IPS-NIHi7 (cell line): ENCODE measurements around the gene TAF1B.

Experiments
- DNase-seq: peaks from one replicate; pipeline ENCODE4 v3.0.0; 2012; ENCODE audit warnings: mixed read lengths; ENCODE audit errors: extremely low spot score

Gene TAF1B

GRCh38 chr2:9843229-9844035 lies at the start of gene TAF1B:
TSS of gene TAF1B (plus strand) at chr2:9843474. CDS start at chr2:9843542, 68 bp downstream.
- DNase-seq: peak; percentile 97

- no peak for DNase-seq
Observed at GRCh38 chr2:9793918-9794717, 49.2 kb upstream of the TAF1B start.

GRCh38 chr2:9795071-9795470 lies 48.2 kb upstream of the TAF1B start:
- DNase-seq: no peak

- DNase-seq: no peak
Observed at GRCh38 chr2:9796056-9797010, 46.9 kb upstream of the TAF1B start.

GRCh38 chr2:9797086-9797485 lies 46.2 kb upstream of the TAF1B start:
- DNase-seq: no peak

GRCh38 chr2:9797681-9798556 lies 45.4 kb upstream of the TAF1B start:
- no peak for DNase-seq

GRCh38 chr2:9799011-9799596 lies 44.2 kb upstream of the TAF1B start:
- DNase-seq: no peak

- peak; percentile 95 for DNase-seq
Observed at GRCh38 chr2:9799729-9800632, 43.3 kb upstream of the TAF1B start.

GRCh38 chr2:9800639-9800974 lies 42.7 kb upstream of the TAF1B start:
- no peak for DNase-seq

GRCh38 chr2:9800975-9801726 lies 42.1 kb upstream of the TAF1B start:
- DNase-seq: no peak

- no peak for DNase-seq
Observed at GRCh38 chr2:9802576-9802993, 40.7 kb upstream of the TAF1B start.

GRCh38 chr2:9803023-9803805 lies 40.1 kb upstream of the TAF1B start:
- no peak for DNase-seq

- no peak for DNase-seq
Observed at GRCh38 chr2:9805435-9806297, 37.6 kb upstream of the TAF1B start.

- DNase-seq: no peak
Observed at GRCh38 chr2:9806298-9806610, 37.0 kb upstream of the TAF1B start.

GRCh38 chr2:9806656-9807055 lies 36.6 kb upstream of the TAF1B start:
- no peak for DNase-seq

GRCh38 chr2:9807056-9807455 lies 36.2 kb upstream of the TAF1B start:
- DNase-seq: no peak
